ENCODE data around the gene USH1C. TPM values are rescaled to one million over a fixed set of nuclear protein-coding genes. Genes with fewer than 3 reads are reported as not detected.

Gene USH1C
- total RNA-seq, 4 donors from 2014 or later: 0.29 to 3.2 TPM; not detected in 2

DNA sequence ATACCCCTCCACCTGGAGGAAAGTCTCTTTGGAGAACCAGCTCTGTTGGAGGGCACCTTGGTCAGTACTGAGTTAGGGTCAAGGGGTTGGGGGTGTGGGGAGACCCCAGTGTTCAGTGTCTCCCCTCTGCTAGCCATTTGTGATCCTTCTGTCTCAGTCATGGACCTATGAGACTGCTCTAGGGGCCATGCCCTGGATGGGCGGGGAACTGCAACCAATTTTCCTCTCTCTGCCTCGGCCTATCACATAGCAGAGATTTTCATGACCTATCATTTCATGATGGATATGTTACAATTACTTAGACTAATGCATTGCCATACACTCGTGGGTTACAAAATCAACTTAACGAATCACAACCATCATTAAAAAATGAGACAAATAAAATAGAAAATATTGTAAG is 10.3 kb upstream of the USH1C start:
- 87 to 93% methylated on average over 4 of the region's 4 CpGs for WGBS, 2 donors
- no peak for TF ChIP-seq POLR2A (IDR thresholded peaks at IDR 0.05)
- TF ChIP-seq, protein P1, sequence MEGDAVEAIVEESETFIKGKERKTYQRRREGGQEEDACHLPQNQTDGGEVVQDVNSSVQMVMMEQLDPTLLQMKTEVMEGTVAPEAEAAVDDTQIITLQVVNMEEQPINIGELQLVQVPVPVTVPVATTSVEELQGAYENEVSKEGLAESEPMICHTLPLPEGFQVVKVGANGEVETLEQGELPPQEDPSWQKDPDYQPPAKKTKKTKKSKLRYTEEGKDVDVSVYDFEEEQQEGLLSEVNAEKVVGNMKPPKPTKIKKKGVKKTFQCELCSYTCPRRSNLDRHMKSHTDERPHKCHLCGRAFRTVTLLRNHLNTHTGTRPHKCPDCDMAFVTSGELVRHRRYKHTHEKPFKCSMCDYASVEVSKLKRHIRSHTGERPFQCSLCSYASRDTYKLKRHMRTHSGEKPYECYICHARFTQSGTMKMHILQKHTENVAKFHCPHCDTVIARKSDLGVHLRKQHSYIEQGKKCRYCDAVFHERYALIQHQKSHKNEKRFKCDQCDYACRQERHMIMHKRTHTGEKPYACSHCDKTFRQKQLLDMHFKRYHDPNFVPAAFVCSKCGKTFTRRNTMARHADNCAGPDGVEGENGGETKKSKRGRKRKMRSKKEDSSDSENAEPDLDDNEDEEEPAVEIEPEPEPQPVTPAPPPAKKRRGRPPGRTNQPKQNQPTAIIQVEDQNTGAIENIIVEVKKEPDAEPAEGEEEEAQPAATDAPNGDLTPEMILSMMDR (IDR thresholded peaks at IDR 0.05): no peak
- DNase-seq (ENCODE audit: low spot score in 2 of 2): no peak
- H3K4me3 ChIP-seq (ENCODE audit: low read depth, poor library complexity, severe bottlenecking): no peak overlapping the region
- intact Hi-C loops (cut with DNase I; ENCODE audit: low total_unique reads): no loop called here

DNA sequence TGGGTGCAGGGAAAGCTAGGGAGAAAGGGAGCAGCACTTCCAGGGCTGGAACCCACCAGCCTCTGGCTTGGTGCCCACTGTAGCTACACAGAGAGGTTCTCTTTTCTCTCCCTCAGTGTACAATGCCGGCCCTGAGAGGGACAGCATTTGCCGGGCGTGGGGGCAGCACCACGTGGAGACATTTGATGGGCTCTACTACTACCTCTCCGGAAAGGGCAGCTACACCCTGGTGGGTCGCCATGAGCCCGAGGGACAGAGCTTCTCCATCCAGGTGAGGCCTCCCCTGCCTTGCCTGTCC is 9.0 kb upstream of the USH1C start:
- no peak for DNase-seq (ENCODE audit: low spot score in 2 of 2)
- no peak overlapping the region for H3K4me3 ChIP-seq (ENCODE audit: low read depth, poor library complexity, severe bottlenecking)
- no peak for TF ChIP-seq POLR2A (IDR thresholded peaks at IDR 0.05)
- TF ChIP-seq, protein P1 (IDR thresholded peaks at IDR 0.05): no peak
- 60 to 96% methylated on average over 2 to 3 of the region's 7 CpGs for WGBS, 2 donors
- intact Hi-C loops (cut with DNase I; ENCODE audit: low total_unique reads): no loop called here

DNA sequence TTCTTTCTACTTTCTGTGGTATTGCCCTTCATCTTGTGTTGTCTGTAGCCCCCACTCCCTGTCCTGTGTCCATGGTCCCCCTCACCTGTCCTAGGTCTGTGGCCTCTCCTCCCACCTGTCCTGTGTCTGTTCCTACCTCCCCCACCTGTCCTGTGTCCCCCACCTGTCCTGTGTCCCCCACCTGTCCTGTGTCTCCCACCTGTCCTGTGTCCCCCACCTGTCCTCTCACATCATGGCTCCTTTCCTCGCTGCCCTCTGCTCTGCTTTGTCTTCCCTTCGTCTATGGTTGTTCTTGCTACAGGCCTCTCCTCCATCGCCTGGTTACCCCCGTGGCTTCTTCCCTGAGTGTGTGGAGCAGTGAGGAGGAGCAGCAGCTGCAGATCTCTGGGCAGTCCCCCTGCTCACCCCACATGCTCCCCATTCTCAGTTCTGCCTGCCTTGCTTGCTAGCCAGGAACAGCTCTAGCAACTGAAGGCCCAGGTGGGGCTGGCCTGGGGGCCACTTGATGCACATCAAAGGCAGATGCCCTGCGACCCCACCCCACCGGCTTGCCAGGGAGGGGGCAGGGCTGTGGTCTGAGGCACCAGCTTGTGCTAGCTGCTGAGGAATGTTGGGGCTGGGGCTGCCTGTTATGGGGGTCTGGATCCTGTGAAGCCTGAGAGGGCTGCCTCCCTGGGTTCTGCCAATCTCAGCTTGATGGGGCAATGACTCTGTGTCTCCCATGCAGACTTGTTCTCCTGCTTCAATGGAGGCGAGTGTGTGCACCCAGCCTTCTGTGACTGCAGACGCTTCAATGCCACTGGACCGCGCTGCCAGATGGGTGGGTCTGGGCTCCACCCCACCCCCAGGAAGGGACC is 8.4 kb upstream of the USH1C start:
- no peak for TF ChIP-seq POLR2A (IDR thresholded peaks at IDR 0.05)
- TF ChIP-seq, protein P1 (IDR thresholded peaks at IDR 0.05): no peak
- intact Hi-C loops (cut with DNase I; ENCODE audit: low total_unique reads): no loop called here
- no peak overlapping the region for H3K4me3 ChIP-seq (ENCODE audit: low read depth, poor library complexity, severe bottlenecking)
- DNase-seq (ENCODE audit: low spot score in 2 of 2): no peak
- WGBS, 2 donors: 85 to 86% methylated on average over 7 to 10 of the region's 10 CpGs

DNA sequence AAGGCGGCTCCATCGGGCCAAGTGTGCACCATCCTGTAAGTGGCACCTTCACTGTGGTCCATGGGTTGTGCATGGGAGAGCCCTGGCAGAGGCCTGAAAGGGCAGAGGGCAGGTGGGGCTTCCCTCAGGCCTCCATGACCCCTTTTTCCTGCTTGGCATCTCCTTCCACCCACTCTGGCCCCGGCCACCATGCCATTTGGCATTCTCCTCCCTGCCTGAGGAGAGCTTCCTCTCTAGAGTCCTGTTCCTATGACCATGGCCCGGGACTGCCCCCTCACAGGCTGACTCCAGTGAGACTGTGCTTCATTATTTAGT is 7.8 kb upstream of the USH1C start:
- DNase-seq (ENCODE audit: low spot score in 2 of 2): no peak
- intact Hi-C loops (cut with DNase I; ENCODE audit: low total_unique reads): no loop called here
- no peak overlapping the region for H3K4me3 ChIP-seq (ENCODE audit: low read depth, poor library complexity, severe bottlenecking)
- no peak for TF ChIP-seq POLR2A (IDR thresholded peaks at IDR 0.05)
- TF ChIP-seq, protein P1 (IDR thresholded peaks at IDR 0.05): no peak
- WGBS, 2 donors: 81 to 88% methylated on average over 4 of the region's 4 CpGs

DNA sequence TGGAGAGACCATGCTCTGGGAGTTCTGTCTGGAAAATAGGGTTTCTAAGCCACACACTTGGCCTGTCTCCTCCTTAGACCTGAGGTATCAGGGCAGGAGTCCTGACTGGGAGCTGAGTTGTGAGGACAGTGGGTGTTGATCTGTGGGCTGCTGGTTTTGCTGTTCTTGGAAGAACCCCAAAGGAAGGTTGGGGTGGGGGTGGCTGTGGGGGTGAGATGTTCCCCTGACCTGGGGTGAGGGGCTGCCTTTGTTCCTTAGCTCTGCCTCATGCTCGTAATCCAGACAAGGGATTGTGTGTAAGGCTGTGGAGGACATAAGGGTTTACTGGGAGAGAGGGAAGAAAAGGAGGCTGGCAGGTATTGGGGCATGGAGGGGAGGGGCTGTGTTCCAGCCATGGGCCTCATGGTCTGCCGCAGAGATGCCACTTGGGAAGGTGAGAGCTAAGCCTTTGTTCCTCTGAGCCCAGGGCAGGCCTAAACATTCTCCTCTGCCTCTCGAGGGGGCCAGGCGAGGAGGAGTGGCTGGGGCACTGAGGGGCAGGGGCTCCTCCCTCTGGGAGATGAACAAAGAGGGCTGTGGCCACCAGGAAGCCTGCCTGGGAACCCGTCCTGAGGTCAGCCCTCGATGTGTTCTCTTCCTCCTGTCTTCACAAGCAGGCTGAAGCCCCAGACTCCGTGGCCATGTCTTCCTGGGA is 7.3 kb upstream of the USH1C start:
- TF ChIP-seq POLR2A (IDR thresholded peaks at IDR 0.05): no peak
- TF ChIP-seq, protein P1 (IDR thresholded peaks at IDR 0.05): no peak
- no peak for DNase-seq (ENCODE audit: low spot score in 2 of 2)
- H3K4me3 ChIP-seq (ENCODE audit: low read depth, poor library complexity, severe bottlenecking): no peak overlapping the region
- WGBS, 2 donors: 63 to 79% methylated on average over 6 to 7 of the region's 7 CpGs
- intact Hi-C loops (cut with DNase I; ENCODE audit: low total_unique reads): no loop called here
